WTC11 (cell line): Measurements from ENCODE around the gene HSPA12A. TPM values are rescaled to one million over a fixed set of nuclear protein-coding genes. Genes with fewer than 3 reads are reported as not detected.

Source experiments
- ATAC-seq: fragments of 200-7000 bp; cut with Tn5 transposase; 2 replicates; pipeline ENCODE4 v1.10.0; 2021; ENCODE audit warnings: mild to moderate bottlenecking, moderate library complexity
- CTCF ChIA-PET: fragments of 300-600 bp; sonication (Branson Sonifier 250); formaldehyde crosslinking; loops from one replicate; lab custom pipeline; 2021; ENCODE audit warnings: antibody characterized with exemption; lab: Charles Lee
- POLR2A ChIA-PET: fragments of 350-600 bp; sonication (Branson Sonifier 250); formaldehyde crosslinking; loops from one replicate; lab custom pipeline; 2021; ENCODE audit warnings: antibody characterized with exemption; lab: Charles Lee
- DNase-seq: peaks from one replicate; pipeline ENCODE4 v3.0.0; 2021; ENCODE audit warnings: low spot score
- H3K27ac Mint-ChIP-seq: 2 replicates; pipeline ENCODE4 v1.8.0; 2021; ENCODE audit warnings: mixed read lengths
- H3K27me3 Mint-ChIP-seq: 2 replicates; pipeline ENCODE4 v1.8.0; 2021; ENCODE audit warnings: low read depth, mild to moderate bottlenecking, moderate library complexity, mixed read lengths
- H3K36me3 Mint-ChIP-seq: 2 replicates; pipeline ENCODE4 v1.8.0; 2021; ENCODE audit warnings: mixed read lengths
- H3K4me1 Mint-ChIP-seq: 2 replicates; pipeline ENCODE4 v1.8.0; 2022; ENCODE audit warnings: mixed read lengths
- H3K4me3 Mint-ChIP-seq: 2 replicates; pipeline ENCODE4 v1.8.0; 2021; ENCODE audit warnings: mild to moderate bottlenecking, moderate library complexity, mixed read lengths
- H3K9me3 Mint-ChIP-seq: 2 replicates; pipeline ENCODE4 v1.8.0; 2021; ENCODE audit warnings: mixed read lengths
- AFF4 ChIP-seq: sonication (generic); formaldehyde crosslinking; IDR thresholded peaks from 2 replicates; pipeline ENCODE4 v1.8.1; 2023; ENCODE audit warnings: mild to moderate bottlenecking, missing genetic modification reagents, borderline replicate concordance
- ARID4B ChIP-seq: sonication (generic); formaldehyde crosslinking; IDR thresholded peaks from 2 replicates; pipeline ENCODE4 v1.8.0; 2023; ENCODE audit warnings: missing genetic modification reagents, mild to moderate bottlenecking, borderline replicate concordance
- E2F1 ChIP-seq: sonication (generic); formaldehyde crosslinking; IDR thresholded peaks from 2 replicates; pipeline ENCODE4 v1.8.0; 2022; ENCODE audit warnings: mild to moderate bottlenecking, missing genetic modification reagents
- EMX1 ChIP-seq: fragments of 250-450 bp; sonication (Bioruptor Pico); IDR thresholded peaks from 2 replicates; pipeline ENCODE4 v1.8.0; 2021; ENCODE audit warnings: mild to moderate bottlenecking
- GABPB1 ChIP-seq: sonication (generic); formaldehyde crosslinking; IDR thresholded peaks from 2 replicates; pipeline ENCODE4 v1.8.1; 2023; ENCODE audit warnings: mild to moderate bottlenecking, missing genetic modification reagents
- GRHL2 ChIP-seq: fragments of 250-450 bp; sonication (Bioruptor Pico); IDR thresholded peaks from 2 replicates; pipeline ENCODE4 v1.8.0; 2022; ENCODE audit warnings: mild to moderate bottlenecking, moderate library complexity; ENCODE audit not compliant: insufficient replicate concordance, severe bottlenecking
- HMGXB4 ChIP-seq: sonication (generic); formaldehyde crosslinking; IDR thresholded peaks from 2 replicates; pipeline ENCODE4 v1.8.1; 2023; ENCODE audit warnings: mild to moderate bottlenecking, moderate library complexity, missing genetic modification reagents
- IRF1 ChIP-seq: sonication (generic); formaldehyde crosslinking; IDR thresholded peaks from 2 replicates; pipeline ENCODE4 v1.8.0; 2023; ENCODE audit warnings: missing genetic modification reagents
- JAZF1 ChIP-seq: fragments of 250-450 bp; sonication (Bioruptor Pico); IDR thresholded peaks from 2 replicates; pipeline ENCODE4 v1.9.0; 2021; ENCODE audit warnings: moderate library complexity, mild to moderate bottlenecking, inconsistent platforms
- MXD4 ChIP-seq: fragments of 250-450 bp; sonication (Bioruptor Pico); IDR thresholded peaks from 2 replicates; pipeline ENCODE4 v1.8.0; 2021; ENCODE audit warnings: mild to moderate bottlenecking, moderate library complexity, borderline replicate concordance
- NFATC4 ChIP-seq: fragments of 250-450 bp; sonication (Bioruptor Pico); IDR thresholded peaks from 2 replicates; pipeline ENCODE4 v1.9.0; 2021; ENCODE audit warnings: mild to moderate bottlenecking
- PRRX2 ChIP-seq: fragments of 250-450 bp; sonication (Bioruptor Pico); IDR thresholded peaks from 2 replicates; pipeline ENCODE4 v1.8.0; 2021; ENCODE audit warnings: mild to moderate bottlenecking
- SMAD4 ChIP-seq: sonication (generic); formaldehyde crosslinking; IDR thresholded peaks from 2 replicates; pipeline ENCODE4 v1.8.0; 2022; ENCODE audit warnings: mild to moderate bottlenecking, missing genetic modification reagents
- TCF7 ChIP-seq: sonication (generic); formaldehyde crosslinking; IDR thresholded peaks from 2 replicates; pipeline ENCODE4 v1.8.0; 2022; ENCODE audit warnings: mild to moderate bottlenecking, low read depth, missing genetic modification reagents, moderate library complexity
- ZBTB43 ChIP-seq: sonication (generic); formaldehyde crosslinking; IDR thresholded peaks from 2 replicates; pipeline ENCODE4 v1.8.1; 2023; ENCODE audit warnings: mild to moderate bottlenecking, missing genetic modification reagents
- total RNA-seq: library from RNA; stranded (reverse); gene quantifications from 3 replicates; pipeline ENCODE4 v1.2.3, GENCODE V29; 2021

Gene HSPA12A
- total RNA-seq, 1 experiment from 2014 or later, result 7.2 TPM

- Mint-ChIP-seq H3K27me3 (no peaks in the 10 kb centered on the region), H3K36me3 (no peaks in the 10 kb centered on the region), H3K4me3 (no peak overlapping the region), H3K4me1 (0 out of 2 replicates have a peak, but pooled peaks cover 2% of the 10 kb centered on the region), H3K27ac (no peak overlapping the region; the same call in 1 of the 2 replicates), H3K9me3 (no peaks in the 10 kb centered on the region)
- no peak for DNase-seq
- CTCF ChIA-PET, result interaction anchor here (1.9 kb wide), 1 partner anchor 147 kb away, joined by 5 read pairs; no protein-coding TSS in a partner anchor
- POLR2A ChIA-PET, result no interaction called here
- no peak; the same call in 1 of the 2 replicates for ATAC-seq
- TF ChIP-seq AFF4 (CRISPR knock-in tag), result no peak
- TF ChIP-seq SMAD4, result no peak
- no peak for TF ChIP-seq GABPB1 (CRISPR knock-in tag)
- TF ChIP-seq JAZF1 (CRISPR knock-in tag), result no peak
- no peak for TF ChIP-seq HMGXB4
- no peak for TF ChIP-seq TCF7 (CRISPR knock-in tag)
- TF ChIP-seq IRF1 (CRISPR knock-in tag), result no peak
- TF ChIP-seq NFATC4 (CRISPR knock-in tag), result no peak
- TF ChIP-seq ZBTB43, result no peak
- TF ChIP-seq EMX1 (CRISPR knock-in tag), result no peak
- TF ChIP-seq MXD4, result no peak
Measured at GRCh38 chr10:116774728-116775151, 32.4 kb upstream of the HSPA12A start.

- ATAC-seq, result no peak
- 0 out of 2 replicates have a peak, but pooled peaks cover 2% of the 10 kb centered on the region for H3K4me1 Mint-ChIP-seq
- no peaks in the 10 kb centered on the region for H3K36me3 Mint-ChIP-seq
- CTCF ChIA-PET, result interaction anchor here (0.8 to 1.9 kb wide), 3 partner anchors 24 to 146 kb away, joined by 3 to 5 read pairs (median 5); no protein-coding TSS in a partner anchor
- no peaks in the 10 kb centered on the region for H3K9me3 Mint-ChIP-seq
- no peak for DNase-seq
- POLR2A ChIA-PET, result interaction anchor here (0.7 kb wide), 1 partner anchor 121 kb away, joined by 4 read pairs; no protein-coding TSS in a partner anchor
- no peak overlapping the region for H3K4me3 Mint-ChIP-seq
- H3K27ac Mint-ChIP-seq, result no peak overlapping the region
- no peaks in the 10 kb centered on the region for H3K27me3 Mint-ChIP-seq
- TF ChIP-seq ARID4B (CRISPR knock-in tag) (no peak), E2F1 (CRISPR knock-in tag) (no peak), PRRX2 (CRISPR knock-in tag) (no peak), NFATC4 (CRISPR knock-in tag) (no peak), IRF1 (CRISPR knock-in tag) (no peak), GRHL2 (CRISPR knock-in tag) (no peak)
Measured at GRCh38 chr10:116772909-116773705, 30.7 kb upstream of the HSPA12A start.
